Activated CD4-positive, CD25-positive, alpha-beta regulatory T cell treated with anti-CD3 and anti-CD28 coated beads, Interleukin-2, amount 50 U/mL, for 24 hours (primary cell): ENCODE results near the gene CALD1.

Experiments used
- ATAC-seq, 2 donors: fragments of 150-1000 bp; cut with Tn5 transposase; one replicate each; pipeline ENCODE4 v1.10.0; 2021; ENCODE audit warnings: mild to moderate bottlenecking in 1 of 2, moderate library complexity in 1 of 2

The CALD1 gene

GRCh38 chr7:134764365-134764764, 15.1 kb upstream of the CALD1 start:
- ATAC-seq, result no peak

GRCh38 chr7:134766779-134767519, 12.5 kb upstream of the CALD1 start:
- ATAC-seq, result no peak

DNA sequence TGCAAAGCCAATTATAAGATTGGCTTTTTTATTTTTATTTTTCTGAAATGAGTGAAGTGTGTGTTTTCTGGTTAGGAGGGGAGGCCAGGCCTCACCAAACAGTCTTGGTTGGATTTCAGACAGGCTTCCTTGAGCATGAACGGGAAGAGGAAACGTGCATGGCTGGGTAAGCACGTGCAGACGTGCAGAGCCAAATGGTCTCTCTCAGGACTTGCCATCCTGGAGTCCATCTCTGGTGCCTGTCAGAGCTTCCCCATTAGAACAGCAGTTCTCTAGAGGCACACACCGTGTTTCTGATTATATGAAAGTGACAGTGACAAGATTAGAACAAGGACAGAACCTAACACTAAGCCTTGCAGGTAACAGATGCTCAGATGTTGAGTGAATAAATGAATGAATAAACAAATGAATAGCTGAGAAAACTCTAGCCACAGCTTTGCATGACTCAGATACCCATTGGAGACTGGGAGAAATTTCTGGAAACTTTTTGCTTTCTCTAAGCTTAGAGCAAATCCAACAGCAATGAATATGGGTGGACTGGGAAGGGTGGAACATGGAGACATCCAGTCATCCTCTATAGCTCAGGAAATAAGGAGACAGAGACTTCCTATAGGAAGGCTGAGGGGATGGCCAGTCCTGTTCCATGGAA, 11.8 kb upstream of the CALD1 start:
- no peak for ATAC-seq

DNA sequence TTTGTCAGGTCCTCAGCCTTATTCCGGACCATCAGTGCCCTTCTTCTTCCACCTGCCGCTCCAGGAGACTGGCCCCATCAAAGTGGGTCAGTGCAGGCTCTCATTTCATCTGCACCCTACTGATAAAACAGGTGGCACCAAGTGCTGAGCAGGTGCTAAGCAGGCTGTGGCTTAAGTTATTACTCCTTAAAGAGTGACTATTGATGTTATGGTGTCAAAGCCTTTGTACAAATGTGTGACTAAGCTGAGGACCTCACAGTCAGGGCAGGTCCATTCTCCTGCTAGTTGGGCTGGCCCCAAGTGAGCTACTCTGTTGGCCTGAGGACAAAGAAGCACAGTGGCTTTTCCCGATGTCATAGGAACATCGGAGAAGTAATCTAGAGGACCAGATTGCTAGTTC, 11.2 kb upstream of the CALD1 start:
- ATAC-seq, result no peak

DNA sequence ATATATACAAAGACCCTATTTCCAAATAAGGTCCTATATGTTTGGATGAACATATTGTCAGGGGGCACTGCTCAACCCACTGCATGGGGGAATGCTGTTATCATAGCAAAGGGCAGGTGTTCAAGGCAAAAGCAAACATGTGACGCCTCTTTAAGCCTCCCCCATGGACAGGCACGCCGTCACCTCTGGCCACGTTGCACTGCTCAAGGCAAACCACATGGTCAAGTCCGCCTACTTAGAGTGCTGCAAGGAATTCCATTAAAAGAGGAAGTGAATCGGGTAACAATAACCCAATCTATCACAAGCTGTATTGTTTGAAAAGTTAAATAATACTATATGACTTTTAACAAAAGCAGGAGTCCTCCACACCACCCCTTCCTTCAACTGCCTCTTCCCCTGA, 8.8 kb upstream of the CALD1 start:
- ATAC-seq, result no peak

GRCh38 chr7:134771111-134771510, 8.3 kb upstream of the CALD1 start:
- no peak for ATAC-seq

DNA sequence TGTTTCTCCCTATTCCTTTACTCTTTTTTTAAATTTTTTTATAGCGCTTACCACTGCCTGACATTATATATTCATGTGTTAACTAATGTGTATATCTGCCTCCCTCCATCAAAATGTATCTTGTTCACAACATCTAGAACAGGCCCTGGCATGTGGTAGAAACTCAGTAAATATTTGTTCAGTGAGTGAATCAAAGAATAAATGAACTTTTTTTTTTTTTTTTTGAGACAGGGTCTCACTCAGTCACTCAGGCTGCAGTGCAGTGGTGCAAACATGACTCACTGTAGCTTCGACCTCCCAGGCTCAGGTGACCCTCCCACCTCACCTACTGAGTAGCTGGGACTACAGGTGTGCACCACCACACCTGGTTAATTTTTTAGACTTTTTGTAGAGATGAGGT, 7.5 kb upstream of the CALD1 start:
- no peak for ATAC-seq

- ATAC-seq, result no peak
Observed at GRCh38 chr7:134772401-134772800, 7.0 kb upstream of the CALD1 start.

DNA sequence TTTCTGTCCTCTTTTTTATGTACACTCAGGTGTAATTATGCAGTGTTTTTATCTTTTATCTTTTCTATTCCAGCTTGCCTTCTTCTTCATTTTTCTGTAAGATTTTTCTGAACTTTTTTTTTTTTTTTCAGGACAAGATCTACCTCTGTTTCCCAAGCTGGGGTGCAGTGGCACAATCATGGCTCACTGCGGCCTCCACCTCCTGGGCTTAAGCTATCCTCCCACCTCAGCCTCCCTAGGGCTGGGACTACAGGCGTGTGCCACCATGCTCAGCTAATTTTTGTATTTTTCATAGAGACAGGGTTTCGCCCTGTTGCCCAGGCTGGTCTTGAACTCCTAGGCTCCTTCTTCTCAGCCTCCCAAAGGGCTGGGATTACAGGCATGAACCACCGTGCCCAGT, 6.3 kb upstream of the CALD1 start:
- no peak for ATAC-seq

- no peak for ATAC-seq
Observed at GRCh38 chr7:134774119-134774518, 5.3 kb upstream of the CALD1 start.

DNA sequence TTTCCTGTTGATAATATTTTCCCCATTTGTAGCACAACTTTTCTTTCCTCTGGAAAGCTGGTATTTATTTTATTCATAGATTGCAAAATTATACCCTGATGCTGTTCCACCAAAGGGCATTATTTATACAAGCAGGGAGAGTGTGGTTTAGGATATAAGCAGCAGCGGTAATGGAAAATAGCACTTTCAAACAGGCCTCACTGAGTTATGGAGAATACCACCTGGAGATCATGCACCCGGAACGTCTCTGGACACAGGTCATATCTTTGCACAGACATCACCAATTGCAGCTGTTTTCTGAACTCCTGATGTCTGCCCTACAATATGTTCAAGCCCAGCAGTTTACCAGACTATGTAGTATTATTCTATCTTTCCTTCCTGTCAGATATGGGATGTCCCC, 2.0 kb upstream of the CALD1 start:
- ATAC-seq, result no peak

GRCh38 chr7:134777908-134778580, 1.4 kb upstream of the CALD1 start:
- ATAC-seq, result no peak

DNA sequence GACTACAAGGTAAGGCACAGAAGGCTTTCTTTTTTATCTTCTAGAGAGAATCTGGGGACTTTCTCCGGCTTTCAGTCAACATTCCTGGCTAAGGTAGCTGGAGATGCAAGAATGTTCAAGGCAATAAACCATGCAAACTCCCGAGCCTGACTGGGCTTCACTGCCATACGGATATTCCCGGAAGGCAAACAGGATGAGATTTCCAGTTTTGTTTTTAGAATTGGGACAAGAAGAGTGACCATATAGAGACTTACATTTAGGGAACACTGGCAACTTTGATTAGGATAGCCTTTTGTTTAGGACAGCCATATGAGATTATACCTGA, 269 bp downstream of the CALD1 start:
- no peak for ATAC-seq

GRCh38 chr7:134780166-134780828, 863 bp downstream of the CALD1 start:
- no peak for ATAC-seq

DNA sequence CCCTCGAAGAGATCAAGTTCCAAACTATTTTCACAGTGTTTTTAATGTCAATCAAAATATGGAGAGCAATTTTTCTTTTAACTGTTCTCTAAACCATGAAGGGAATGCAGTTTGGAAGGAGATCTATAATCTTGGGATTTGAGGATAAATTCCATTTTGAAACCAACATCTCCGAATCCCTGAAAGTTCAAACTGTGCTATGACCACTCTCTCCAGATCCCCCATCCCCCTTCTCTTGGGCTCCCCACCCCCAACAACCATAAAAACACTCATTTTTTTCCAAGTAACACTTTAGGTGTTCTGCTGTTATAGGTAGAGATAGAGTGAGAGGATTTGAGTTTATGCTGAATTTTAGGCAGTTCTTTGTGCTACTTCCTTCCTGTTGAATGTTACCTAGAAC, 1.7 kb downstream of the CALD1 start:
- ATAC-seq, result no peak

DNA sequence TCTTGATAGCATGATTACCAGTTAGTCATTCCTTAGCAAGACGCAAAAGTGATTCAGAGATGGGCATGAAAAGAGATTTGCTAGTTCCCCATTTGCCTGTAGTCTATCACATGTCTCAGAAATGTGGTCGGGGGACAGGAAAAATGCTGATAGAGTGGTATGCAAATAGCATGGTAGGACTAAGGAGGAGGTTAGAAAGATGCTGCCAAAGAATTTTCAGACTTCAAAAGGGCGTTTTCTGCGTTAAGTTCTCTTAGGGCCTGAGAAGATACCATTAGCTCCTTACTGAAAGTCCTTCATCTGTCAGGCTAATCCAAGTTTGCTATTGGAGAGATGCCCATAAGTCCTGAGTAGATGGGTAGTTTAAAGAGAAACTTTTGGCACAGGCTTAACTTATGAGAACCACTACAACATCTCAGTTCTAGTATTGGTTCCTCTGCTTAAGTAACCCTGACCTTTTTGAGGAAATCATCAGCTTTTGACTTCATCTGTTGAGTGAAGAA, 2.7 kb downstream of the CALD1 start:
- no peak for ATAC-seq

DNA sequence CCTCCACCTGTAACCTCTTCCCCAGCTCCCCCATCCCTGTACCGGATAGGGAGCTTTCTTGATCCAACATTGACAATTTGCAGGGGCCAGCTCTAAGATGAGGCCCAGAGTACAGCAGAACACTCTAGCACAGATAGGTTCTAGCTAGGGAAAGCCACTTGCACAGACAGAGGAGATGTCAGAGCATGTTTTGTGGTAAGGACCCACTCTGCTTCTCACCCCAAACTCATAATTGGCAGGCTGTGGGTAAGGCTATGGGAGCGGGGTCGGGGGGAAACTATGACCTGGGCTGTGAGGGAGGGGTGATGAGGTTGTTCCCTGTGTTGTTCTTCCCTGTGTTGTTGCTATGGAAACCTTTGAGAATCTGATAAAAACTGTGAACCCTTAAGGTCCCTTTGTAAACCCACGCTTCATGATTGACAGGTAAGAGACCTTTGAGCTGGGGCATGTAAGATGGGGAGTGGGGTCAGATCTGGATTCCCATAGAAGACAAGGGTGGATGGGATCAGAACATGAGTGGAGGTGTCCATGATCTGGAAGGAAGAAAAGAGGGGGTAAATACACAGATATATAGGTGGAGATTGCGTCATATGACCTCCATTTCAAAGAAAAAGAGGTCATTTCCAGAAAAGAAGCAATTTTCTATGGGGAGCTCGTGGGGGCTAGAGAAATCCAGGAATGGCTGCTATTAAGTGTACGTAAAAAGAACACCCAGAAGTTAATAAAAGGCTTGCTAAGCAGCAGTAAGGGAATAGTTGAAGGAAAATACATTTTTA, 4.0 kb downstream of the CALD1 start:
- ATAC-seq, result no peak

GRCh38 chr7:134784251-134785049, 5.0 kb downstream of the CALD1 start:
- ATAC-seq, result no peak

DNA sequence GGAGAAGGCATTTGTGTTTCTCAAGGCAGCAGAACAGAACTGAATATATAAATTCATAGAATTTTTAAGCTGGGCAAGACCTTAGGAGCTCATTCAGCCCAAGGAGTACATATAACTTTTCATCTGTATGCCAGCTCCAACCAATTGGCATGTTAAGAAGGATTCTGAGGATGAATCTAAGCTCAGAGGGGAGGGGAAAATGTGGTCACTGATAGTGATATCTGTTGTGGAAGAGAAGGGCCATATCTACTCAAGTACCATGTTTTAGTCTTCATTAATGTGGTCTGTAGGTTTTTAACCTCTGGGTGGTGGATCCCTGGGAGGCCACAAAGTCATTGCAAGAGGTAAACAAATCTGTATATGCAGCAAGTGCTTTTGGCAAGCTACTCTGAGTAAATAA, 6.4 kb downstream of the CALD1 start:
- ATAC-seq, result no peak

DNA sequence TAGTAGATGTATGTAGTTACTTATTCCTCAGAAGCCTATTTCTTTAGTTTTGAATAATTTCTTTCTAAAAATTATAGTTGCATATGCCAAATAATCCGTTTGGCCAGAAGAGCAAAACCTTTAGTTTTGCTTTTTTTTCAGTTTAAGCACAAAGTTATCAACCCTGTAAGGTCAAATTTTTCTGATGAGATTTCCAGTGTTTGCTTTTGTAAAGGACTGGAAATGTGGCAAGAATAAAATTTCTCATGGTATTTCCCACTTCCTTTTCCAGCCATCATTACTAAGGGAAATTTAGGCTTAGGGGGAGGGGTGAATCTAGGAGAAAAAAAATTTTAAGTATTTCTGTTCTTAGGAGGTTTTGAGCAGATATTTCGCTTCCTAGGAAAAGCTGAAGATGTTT, 7.6 kb downstream of the CALD1 start:
- ATAC-seq, result no peak

DNA sequence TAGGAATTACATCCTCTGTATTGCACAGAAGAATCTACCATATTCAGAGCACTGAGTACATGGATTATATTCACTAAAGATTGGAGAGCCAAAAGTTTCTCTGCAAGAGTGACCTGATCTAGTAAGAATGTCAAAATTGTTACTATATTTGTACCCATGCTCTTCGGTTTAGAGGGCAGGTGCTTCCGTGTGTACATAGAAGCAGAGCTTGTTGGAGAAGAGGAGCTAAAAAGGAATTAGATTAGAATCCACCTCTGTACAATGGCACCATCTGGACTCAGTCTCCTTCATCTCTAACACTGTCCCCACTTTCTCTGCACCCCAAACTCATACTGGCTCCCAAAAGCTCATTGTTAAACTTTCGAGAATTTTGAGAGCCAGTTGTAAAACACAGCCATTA, 8.3 kb downstream of the CALD1 start:
- ATAC-seq, result no peak

DNA sequence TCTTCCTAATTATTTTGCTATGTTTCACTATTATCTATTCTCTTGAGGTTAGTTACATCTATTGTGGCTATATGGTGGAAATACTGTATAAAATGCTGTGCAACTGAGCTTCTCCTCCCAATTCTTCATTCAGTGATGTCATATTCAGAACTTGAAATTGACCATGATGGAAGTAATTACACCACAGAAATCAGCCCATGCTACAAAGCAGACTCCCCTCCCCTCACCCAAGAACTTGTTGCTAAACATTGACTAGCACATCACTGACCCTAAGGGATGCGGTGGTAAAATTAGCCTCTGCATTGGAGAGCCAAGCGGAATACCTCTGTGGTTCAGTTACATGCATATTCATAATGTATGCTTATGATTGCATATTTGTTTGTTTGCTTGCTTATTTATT, 8.8 kb downstream of the CALD1 start:
- ATAC-seq, result no peak
